K562 (cell line): Measurements from ENCODE around the gene ENO2. TPM values are rescaled to one million over a fixed set of nuclear protein-coding genes. Genes with fewer than 3 reads are reported as not detected.

Experiments
- AFF4 ChIP-seq: sonication (generic); formaldehyde crosslinking; IDR thresholded peaks from 2 replicates; pipeline ENCODE4 v1.8.0; 2023; ENCODE audit warnings: mild to moderate bottlenecking, missing genetic modification reagents
- ATF1 ChIP-seq, 2 experiments: fragments of 450-650 bp in 1 of 2; IDR thresholded peaks; 2 replicates each; pipeline ENCODE4 v1.6.1; 2016; ENCODE audit warnings: missing compliant biosample characterization in 1 of 2, missing genetic modification characterization in 1 of 2
- BCLAF1 ChIP-seq, 2 experiments: fragments of 450-650 bp in 1 of 2; IDR thresholded peaks; 2 replicates each; pipeline ENCODE4 v1.6.1; 2011 to 2017; ENCODE audit warnings: low read depth in 2 of 2, antibody characterized with exemption in 1 of 2, borderline replicate concordance in 1 of 2, low read length in 1 of 2, mild to moderate bottlenecking in 1 of 2, mixed read lengths in 1 of 2; ENCODE audit not compliant: control insufficient read depth in 1 of 2
- ETV5 ChIP-seq: sonication (generic); formaldehyde crosslinking; IDR thresholded peaks from 2 replicates; pipeline ENCODE4 v1.4.0; 2020; ENCODE audit warnings: low read depth, mild to moderate bottlenecking, missing genetic modification reagents
- NEUROD1 ChIP-seq: fragments of 150-350 bp; IDR thresholded peaks from 2 replicates; pipeline ENCODE4 v1.6.1; 2014; ENCODE audit warnings: borderline replicate concordance, low read length, low read depth; ENCODE audit not compliant: partially characterized antibody
- NFIC ChIP-seq: fragments of 450-650 bp; IDR thresholded peaks from 2 replicates; pipeline ENCODE4 v1.6.1; 2017; ENCODE audit warnings: mild to moderate bottlenecking, inconsistent platforms
- POLR2B ChIP-seq: fragments of 450-650 bp; IDR thresholded peaks from 2 replicates; pipeline ENCODE4 v1.6.1; 2018; ENCODE audit warnings: low read depth; ENCODE audit not compliant: partially characterized antibody
- RBM25 ChIP-seq: fragments of 200-400 bp; formaldehyde crosslinking; IDR thresholded peaks from 2 replicates; pipeline ENCODE4 v1.6.1; 2018; ENCODE audit warnings: low read length, low read depth, moderate library complexity; ENCODE audit not compliant: severe bottlenecking
- SMARCA5 ChIP-seq: fragments of 450-650 bp; IDR thresholded peaks from 2 replicates; pipeline ENCODE4 v1.6.1; 2016
- TOE1 ChIP-seq, 2 experiments: fragments of 450-650 bp in 1 of 2; sonication (generic) in 1 of 2; formaldehyde crosslinking in 1 of 2; IDR thresholded peaks; 2 replicates each; pipeline versions ENCODE4 v1.7.1 to v1.8.0; 2016 to 2022; ENCODE audit warnings: borderline replicate concordance in 2 of 2, mild to moderate bottlenecking in 2 of 2, antibody characterized with exemption in 1 of 2, inconsistent platforms in 1 of 2, low read depth in 1 of 2, missing genetic modification reagents in 1 of 2, moderate library complexity in 1 of 2
- XRCC5 ChIP-seq: fragments of 200-400 bp; formaldehyde crosslinking; IDR thresholded peaks from 2 replicates; pipeline ENCODE4 v1.6.1; 2017; ENCODE audit warnings: low read depth, mild to moderate bottlenecking, low read length
- ZNF408 ChIP-seq: fragments of 250-450 bp; sonication (Bioruptor Pico); IDR thresholded peaks from 2 replicates; pipeline ENCODE4 v1.4.0; 2020; ENCODE audit warnings: low read depth, mild to moderate bottlenecking, moderate library complexity
- ZNF445 ChIP-seq: fragments of 250-450 bp; sonication (Bioruptor Pico); IDR thresholded peaks from 2 replicates; pipeline ENCODE4 v1.4.0; 2020; ENCODE audit warnings: low read depth, mild to moderate bottlenecking, moderate library complexity
- ZNF639 ChIP-seq, 2 experiments: fragments of 200-800 bp in 1 of 2; sonication (Bioruptor generic) in 1 of 2; sonication (generic) in 1 of 2; formaldehyde crosslinking in 1 of 2; IDR thresholded peaks in 1 of 2; conservative IDR thresholded peaks in 1 of 2; 2 replicates each; pipeline versions ENCODE4 v1.5.0 to v1.6.1; 2016 to 2020; ENCODE audit warnings: missing compliant biosample characterization in 1 of 2, missing genetic modification characterization in 1 of 2, missing genetic modification reagents in 1 of 2
- polyA plus RNA-seq, 8 experiments: library from polyadenylated mRNA; depleted of rRNA in 4 of 8; stranded (reverse) in 5 of 8; unstranded in 3 of 8; fragments of >200 nt; fragmentation: Nextera tagmentation in 2 of 8; fragmentation: Illumina TruSeq in 1 of 8; extraction: Ambion mirVana in 2 of 8; extraction: Trizol in 1 of 8; gene quantifications; 2 replicates each; pipeline versions ENCODE4 v1.2.1 to v1.2.3, GENCODE V29; 2011 to 2014; ENCODE audit warnings: inconsistent platforms in 1 of 8, missing spikeins in 1 of 8
- total RNA-seq, 7 experiments: library from RNA; depleted of rRNA in 6 of 7; stranded (reverse); fragments of >200 nt in 6 of 7; fragmentation: Illumina TruSeq in 2 of 7; extraction: Trizol in 2 of 7; gene quantifications; 2 replicates each; pipeline versions ENCODE4 v1.2.1 to v1.2.3, GENCODE V29; 2011 to 2021; ENCODE audit warnings: low replicate concordance in 1 of 7

The ENO2 gene
- total and polyA plus RNA-seq, 9 of the 15 experiments (the other 6 are each of a cell fraction or from before 2014, with no cell fraction given), result 10.9 to 43.3 (median 21.0) TPM

GRCh38 chr12:6937481-6938352 lies 23.3 kb downstream of the ENO2 start (continued):
- peak in 1 of 2 experiments; percentile 27; a peak in 1 of 4 replicates for TF ChIP-seq BCLAF1 (IDR thresholded peaks at IDR 0.05; ENCODE audit: borderline replicate concordance in 1 of 2, control insufficient read depth in 1 of 2, low read depth in 2 of 2, low read length in 1 of 2)
- TF ChIP-seq ETV5, result 0 out of 2 replicates have a peak, but pooled peaks have one; percentile 27
- peak; percentile 79 for TF ChIP-seq POLR2B
- TF ChIP-seq SMARCA5, result no peak
- TF ChIP-seq ZNF639 (CRISPR knock-in tag; conservative IDR thresholded peaks at IDR 0.05 in 1 of 2, IDR thresholded peaks at IDR 0.05 in 1 of 2), result peak in 1 of 2 experiments; percentile 80; a peak in 2 of 4 replicates
- peak; percentile 66; the same call in 1 of the 2 replicates for TF ChIP-seq TOE1 (IDR thresholded peaks at IDR 0.05; ENCODE audit: borderline replicate concordance)
- 0 out of 2 replicates have a peak, but pooled peaks have one; percentile 42 for TF ChIP-seq TOE1 (CRISPR knock-in tag; IDR thresholded peaks at IDR 0.05; ENCODE audit: borderline replicate concordance, low read depth)
- peak; percentile 39 for TF ChIP-seq RBM25
- TF ChIP-seq NFIC, result 0 out of 2 replicates have a peak, but pooled peaks have one; percentile 4
- TF ChIP-seq ZNF445 (CRISPR knock-in tag), result 0 out of 2 replicates have a peak, but pooled peaks have one; percentile 28
- no peak for TF ChIP-seq ZNF408 (CRISPR knock-in tag)
- peak; percentile 70 for TF ChIP-seq NEUROD1
- TF ChIP-seq AFF4, result peak; percentile 73; the same call in 1 of the 2 replicates
- peak; percentile 82 for TF ChIP-seq ATF1 (CRISPR knock-in tag; IDR thresholded peaks at IDR 0.05)
- peak; percentile 96 for TF ChIP-seq ATF1 (tag; IDR thresholded peaks at IDR 0.05)
- TF ChIP-seq XRCC5, result peak; percentile 81
